ENCODE measurements around the gene AFMID. TPM values are rescaled to one million over a fixed set of nuclear protein-coding genes. Genes with fewer than 3 reads are reported as not detected.

The AFMID gene
- total and polyA plus RNA-seq, 2 of the 8 experiments (the other 6 are each of a cell fraction or from before 2014, with no cell fraction given), result 49.0 to 53.0 TPM

DNA sequence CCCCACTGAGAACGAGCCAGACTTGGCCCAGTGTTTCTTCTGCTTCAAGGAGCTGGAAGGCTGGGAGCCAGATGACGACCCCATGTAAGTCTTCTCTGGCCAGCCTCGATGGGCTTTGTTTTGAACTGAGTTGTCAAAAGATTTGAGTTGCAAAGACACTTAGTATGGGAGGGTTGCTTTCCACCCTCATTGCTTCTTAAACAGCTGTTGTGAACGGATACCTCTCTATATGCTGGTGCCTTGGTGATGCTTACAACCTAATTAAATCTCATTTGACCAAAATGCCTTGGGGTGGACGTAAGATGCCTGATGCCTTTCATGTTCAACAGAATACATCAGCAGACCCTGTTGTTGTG lies 27.5 kb downstream of the AFMID start:
- Histone ChIP-seq H2AFZ (ENCODE audit: low read length) (no peak overlapping the region), H3K56ac (replicated peaks; ENCODE audit: insufficient read length, low read depth, low read length) (peak overlapping the region; percentile 74), H3K36me3 (ENCODE audit: control insufficient read depth in 2 of 4, insufficient read depth in 4 of 4, low read length in 3 of 4) (peaks cover 2 to 22% (median 11%) of the 10 kb centered on the region in 4 experiments; a peak in 7 of 8 replicates), H3K9ac (replicated peaks in 1 of 4; ENCODE audit: extremely low read depth in 1 of 4, low read depth in 3 of 4, low read length in 3 of 4) (peak overlapping the region; percentile 68 to 88 (median 74)), H4K20me1 (replicated peaks in 1 of 2; ENCODE audit: control insufficient read depth in 1 of 2, insufficient read depth in 2 of 2, low read length in 2 of 2) (peaks cover 2 to 3% of the 10 kb centered on the region in 2 experiments), H4K5ac (ENCODE audit: insufficient read length, low read depth, low read length) (peak overlapping the region; percentile 47), H3K27ac (ENCODE audit: low read depth, low read length) (no peak overlapping the region), H3K79me2 (ENCODE audit: control insufficient read depth in 1 of 2, insufficient read depth in 2 of 2, low read length in 2 of 2) (peaks cover 6 to 24% of the 10 kb centered on the region in 2 experiments), H2BK5ac (ENCODE audit: low read depth, low read length) (peak overlapping the region; percentile 12; the same call in 1 of the 2 replicates), H3K18ac (ENCODE audit: extremely low read depth, low read length) (no peak overlapping the region; the same call in 1 of the 2 replicates), H2BK15ac (ENCODE audit: low read length) (0 out of 2 replicates have a peak overlapping the region, but pooled peaks have one; percentile 16), H3K4me2 (ENCODE audit: insufficient read depth in 1 of 2, low read depth in 2 of 2, low read length in 2 of 2) (peak overlapping the region; percentile 96 to 99), H2BK20ac (ENCODE audit: low read length) (0 out of 2 replicates have a peak overlapping the region, but pooled peaks have one; percentile 86), H4K8ac (ENCODE audit: extremely low read depth, insufficient read depth, low read length) (0 out of 2 replicates have a peak overlapping the region, but pooled peaks have one; percentile 69), H3K27me3 (replicated peaks in 1 of 4; ENCODE audit: control insufficient read depth in 3 of 4, extremely low read depth in 1 of 4, insufficient read depth in 3 of 4, low read length in 3 of 4) (no peaks in the 10 kb centered on the region), H3K23ac (ENCODE audit: insufficient read length) (no peak overlapping the region), H3K79me1 (ENCODE audit: low read depth, low read length) (peaks cover 5% of the 10 kb centered on the region), H2AK5ac (ENCODE audit: low read depth, low read length) (peak overlapping the region; percentile 90; the same call in 1 of the 2 replicates), H3K4me1 (replicated peaks in 1 of 4; ENCODE audit: control insufficient read depth in 3 of 4, insufficient read depth in 4 of 4, low read length in 3 of 4) (peaks cover 0 to 8% (median 4%) of the 10 kb centered on the region in 4 experiments; a peak in 4 of 7 replicates), H2BK120ac (replicated peaks; ENCODE audit: low read depth, low read length) (no peak overlapping the region), H3K4ac (replicated peaks; ENCODE audit: insufficient read length, low read depth, low read length) (peak overlapping the region; percentile 99), H3K4me3 (ENCODE audit: extremely low read depth in 1 of 4, insufficient read depth in 2 of 4, low read depth in 3 of 4, low read length in 4 of 4) (peak overlapping the region; percentile 85 to 94 (median 90)), H3K9me3 (ENCODE audit: insufficient read depth in 2 of 2, low read depth in 1 of 2, low read length in 1 of 2) (no peaks in the 10 kb centered on the region), H3K23me2 (ENCODE audit: low read depth, low read length) (peaks cover 4% of the 10 kb centered on the region; the same call in 1 of the 2 replicates), H3K14ac (ENCODE audit: insufficient read length) (no peak overlapping the region), H2BK12ac (ENCODE audit: low read depth, low read length) (no peak overlapping the region), H4K91ac (replicated peaks; ENCODE audit: insufficient read length, low read length) (peak overlapping the region; percentile 65)
- ChIA-PET POLR2A (ENCODE audit: partially characterized antibody) (interaction anchor here (0.8 to 3.3 kb wide), 8 partner anchors 10 to 101 kb away, joined by 3 to 30 read pairs (median 4); partner anchors contain the start of genes AFMID and TK1), CTCF (ENCODE audit: partially characterized antibody) (interaction anchor here (0.9 to 1.2 kb wide), 2 partner anchors 27 to 28 kb away, joined by 3 read pairs; partner anchors contain the start of genes AFMID and TK1)
- 25% methylated on average over 5 of the region's 5 CpGs; no CpG with 5 or more reads in 1 of the 2 experiments for WGBS, 2 experiments (ENCODE audit: extremely low coverage in 1 of 2, insufficient coverage in 1 of 2, insufficient read length in 1 of 2, insufficient replicate concordance in 2 of 2, low coverage in 1 of 2, low lambda C conversion rate in 2 of 2, missing lambda C conversion rate in 1 of 2)
- FAIRE-seq (no peak), DNase-seq (ENCODE audit: low read depth in 1 of 2, low spot score in 2 of 2) (no peak)
- TF ChIP-seq CTBP2 (IDR thresholded peaks at IDR 0.05; ENCODE audit: borderline replicate concordance, insufficient read depth, insufficient read length, low read length), result no peak
- TF ChIP-seq SIN3A (conservative IDR thresholded peaks at IDR 0.05 in 1 of 2, IDR thresholded peaks at IDR 0.05 in 1 of 2; ENCODE audit: low read depth in 1 of 2, low read length in 2 of 2), result no peak
- no peak for TF ChIP-seq TEAD4 (IDR thresholded peaks at IDR 0.05; ENCODE audit: low read depth, low read length)
- TF ChIP-seq BCL11A (IDR thresholded peaks at IDR 0.05; ENCODE audit: low read depth in 2 of 2, low read length in 2 of 2), result no peak
- TF ChIP-seq, protein P1, sequence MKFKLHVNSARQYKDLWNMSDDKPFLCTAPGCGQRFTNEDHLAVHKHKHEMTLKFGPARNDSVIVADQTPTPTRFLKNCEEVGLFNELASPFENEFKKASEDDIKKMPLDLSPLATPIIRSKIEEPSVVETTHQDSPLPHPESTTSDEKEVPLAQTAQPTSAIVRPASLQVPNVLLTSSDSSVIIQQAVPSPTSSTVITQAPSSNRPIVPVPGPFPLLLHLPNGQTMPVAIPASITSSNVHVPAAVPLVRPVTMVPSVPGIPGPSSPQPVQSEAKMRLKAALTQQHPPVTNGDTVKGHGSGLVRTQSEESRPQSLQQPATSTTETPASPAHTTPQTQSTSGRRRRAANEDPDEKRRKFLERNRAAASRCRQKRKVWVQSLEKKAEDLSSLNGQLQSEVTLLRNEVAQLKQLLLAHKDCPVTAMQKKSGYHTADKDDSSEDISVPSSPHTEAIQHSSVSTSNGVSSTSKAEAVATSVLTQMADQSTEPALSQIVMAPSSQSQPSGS (IDR thresholded peaks at IDR 0.05; ENCODE audit: low read length), result no peak
- no peak for TF ChIP-seq SP2 (IDR thresholded peaks at IDR 0.05; ENCODE audit: low read length)
- no peak for TF ChIP-seq ZNF274 (IDR thresholded peaks at IDR 0.05; ENCODE audit: borderline replicate concordance, extremely low read depth, low read length)
- TF ChIP-seq NANOG (IDR thresholded peaks at IDR 0.05; ENCODE audit: insufficient read depth, low read depth, low read length, poor library complexity, severe bottlenecking), result no peak
- TF ChIP-seq SP1 (IDR thresholded peaks at IDR 0.05; ENCODE audit: low read depth, low read length), result no peak
- TF ChIP-seq CREB1 (IDR thresholded peaks at IDR 0.05), result no peak
- TF ChIP-seq CHD2 (IDR thresholded peaks at IDR 0.05; ENCODE audit: low read length), result no peak

Data from H1 (cell line).